Stimulated activated CD4-positive, alpha-beta T cell treated with anti-CD3 and anti-CD28 coated beads, Interleukin-1b, Interleukin-23, amount 100 ng/mL, for 48 hours (primary cell): ENCODE measurements around the gene FRG2B.
"Not testable (repeated sequence)": the region's sequence is repeated elsewhere in the genome, so short reads cannot be mapped to it uniquely, and the experiment has no call there.

Experiments
- DNase-seq: peaks from one replicate; pipeline ENCODE4 v3.0.0-alpha.2; 2020

Gene FRG2B

DNA sequence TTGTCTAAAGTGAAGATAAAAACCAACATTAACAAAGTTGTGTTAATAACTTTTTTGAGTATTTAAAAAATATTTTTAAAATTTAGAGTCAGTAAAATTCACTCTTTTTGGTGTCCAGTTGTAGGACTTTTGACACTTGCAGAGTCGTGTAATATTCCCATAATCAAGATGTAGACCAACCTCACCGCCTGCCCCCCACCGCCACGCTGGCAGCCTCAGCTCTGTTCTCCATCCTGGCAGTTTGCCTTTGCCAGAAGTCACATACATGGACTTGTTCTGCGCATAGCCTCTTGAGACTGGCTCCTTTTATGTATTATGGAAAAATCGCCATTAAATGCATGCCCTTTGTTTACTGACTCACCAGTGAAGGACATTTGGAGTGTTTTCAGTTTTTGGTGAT is 33.9 kb downstream of the FRG2B start:
- DNase-seq: no peak

DNA sequence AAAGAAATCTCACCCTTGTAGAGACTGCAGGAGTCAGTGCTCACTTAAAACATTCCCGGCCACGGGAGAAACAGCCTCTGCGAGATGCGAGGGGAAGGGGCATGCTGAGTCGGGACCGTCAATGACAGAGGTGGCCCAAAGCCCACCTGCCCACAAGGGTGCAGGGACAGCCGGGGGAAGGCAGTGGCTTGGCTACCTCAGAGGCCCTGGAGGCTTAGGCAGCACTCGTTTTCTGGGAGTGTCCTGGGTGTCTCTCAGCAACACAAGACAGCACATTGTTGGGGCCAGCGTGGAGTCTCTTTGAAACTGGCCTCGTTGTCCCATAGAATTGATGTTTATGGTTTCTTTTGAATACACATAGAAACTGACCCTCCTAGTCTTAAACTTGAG is 35.6 kb downstream of the FRG2B start:
- no peak for DNase-seq

DNA sequence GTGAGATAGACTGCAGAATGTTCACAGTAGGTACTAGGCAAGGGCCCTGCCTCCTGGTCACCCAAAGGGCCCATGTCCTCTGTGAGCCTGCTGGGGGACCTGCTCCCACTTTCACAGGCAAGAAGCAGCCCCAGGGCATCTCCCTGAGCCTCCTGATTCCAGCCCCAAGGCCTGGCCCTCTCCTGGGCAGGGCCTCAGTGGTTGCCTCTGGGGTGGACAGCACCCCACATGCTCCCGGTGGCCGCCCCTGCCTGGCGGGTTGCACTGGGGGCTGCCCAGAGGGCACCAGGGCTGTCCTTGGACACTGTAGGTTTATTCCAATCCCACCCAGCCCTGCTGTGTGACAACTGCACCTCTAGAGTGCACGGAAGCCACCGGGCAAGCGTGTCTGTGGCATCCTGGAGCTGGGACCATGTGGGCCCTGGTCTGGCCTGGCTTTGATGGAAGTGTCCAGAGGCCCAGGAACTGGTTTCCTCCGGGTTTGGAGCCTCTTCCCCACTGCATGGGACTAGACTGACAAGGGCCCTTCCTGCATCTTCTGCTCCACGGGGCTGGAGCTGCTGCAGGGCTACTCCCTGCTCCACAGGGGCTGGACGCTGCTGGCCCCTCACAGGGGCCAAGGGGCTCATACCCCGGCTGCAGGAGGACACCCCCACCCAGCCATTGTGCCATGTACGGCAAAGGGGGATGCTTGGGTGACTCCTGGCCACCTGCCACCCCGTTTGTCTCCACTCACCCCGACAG is 36.2 kb downstream of the FRG2B start:
- DNase-seq: no peak

DNA sequence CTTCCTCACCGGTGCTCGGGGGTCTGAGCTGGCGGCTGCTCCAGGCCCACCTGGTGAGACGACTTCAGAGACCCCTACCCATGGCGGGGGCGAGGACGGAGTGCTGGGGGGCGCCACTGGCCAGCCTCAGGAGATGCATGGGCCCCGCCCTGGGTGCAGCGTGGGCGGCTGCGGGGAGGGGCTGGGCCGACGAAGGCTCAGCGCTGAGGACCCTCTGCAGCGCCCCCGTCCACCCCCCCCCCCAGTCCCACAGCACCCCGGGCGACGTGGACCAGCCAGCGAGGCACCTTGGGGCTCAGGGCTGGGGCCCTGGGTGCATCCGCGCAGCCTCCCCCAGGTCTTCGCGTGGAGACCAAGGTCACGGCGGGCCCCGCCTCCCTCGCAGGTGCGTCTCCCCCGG is 49.6 kb downstream of the FRG2B start:
- not testable (repeated sequence) for DNase-seq
